Glutamatergic neuron (in vitro differentiated cells): Measurements from ENCODE around the gene LILRA6. TPM values are rescaled to one million over a fixed set of nuclear protein-coding genes. Genes with fewer than 3 reads are reported as not detected.
"Not testable (repeated sequence)": the region's sequence is repeated elsewhere in the genome, so short reads cannot be mapped to it uniquely, and the experiment has no call there.

Experiments
- DNase-seq: peaks from one replicate; pipeline ENCODE4 v3.0.0; 2022
- H3K27ac Mint-ChIP-seq: one replicate; pipeline ENCODE4 v1.8.0; 2020; ENCODE audit warnings: mild to moderate bottlenecking, mixed read lengths, inconsistent platforms; ENCODE audit not compliant: unreplicated experiment
- H3K27me3 Mint-ChIP-seq: one replicate; pipeline ENCODE4 v1.8.0; 2020; ENCODE audit warnings: mild to moderate bottlenecking, moderate library complexity, mixed read lengths, inconsistent platforms; ENCODE audit not compliant: unreplicated experiment
- H3K36me3 Mint-ChIP-seq: one replicate; pipeline ENCODE4 v1.8.0; 2020; ENCODE audit warnings: mild to moderate bottlenecking, mixed read lengths, inconsistent platforms; ENCODE audit not compliant: unreplicated experiment
- H3K4me1 Mint-ChIP-seq: one replicate; pipeline ENCODE4 v1.8.0; 2020; ENCODE audit warnings: mild to moderate bottlenecking, low read depth, mixed read lengths, inconsistent platforms; ENCODE audit not compliant: unreplicated experiment
- H3K4me3 Mint-ChIP-seq: one replicate; pipeline ENCODE4 v1.8.0; 2020; ENCODE audit warnings: mild to moderate bottlenecking, mixed read lengths, inconsistent platforms; ENCODE audit not compliant: unreplicated experiment
- H3K9me3 Mint-ChIP-seq: one replicate; pipeline ENCODE4 v1.8.0; 2020; ENCODE audit warnings: mild to moderate bottlenecking, moderate library complexity, mixed read lengths, inconsistent platforms; ENCODE audit not compliant: unreplicated experiment
- total RNA-seq: library from RNA; stranded (reverse); fragmentation: NEBNext Ultra II Directional; extraction: Animal tissue kit (Norgen Biotek cat#: 25700); gene quantifications from one replicate; pipeline ENCODE4 v1.2.1, GENCODE V29; 2021; ENCODE audit not compliant: unreplicated experiment
- TF ChIP-seq, protein P1 (sequence below): fragments of 200-600 bp; sonication (generic); IDR thresholded peaks from one replicate; pipeline ENCODE4 v1.5.0; 2021; ENCODE audit not compliant: partially characterized antibody, unreplicated experiment

The LILRA6 gene
- total RNA-seq, 1 donor from 2014 or later, result not detected

DNA sequence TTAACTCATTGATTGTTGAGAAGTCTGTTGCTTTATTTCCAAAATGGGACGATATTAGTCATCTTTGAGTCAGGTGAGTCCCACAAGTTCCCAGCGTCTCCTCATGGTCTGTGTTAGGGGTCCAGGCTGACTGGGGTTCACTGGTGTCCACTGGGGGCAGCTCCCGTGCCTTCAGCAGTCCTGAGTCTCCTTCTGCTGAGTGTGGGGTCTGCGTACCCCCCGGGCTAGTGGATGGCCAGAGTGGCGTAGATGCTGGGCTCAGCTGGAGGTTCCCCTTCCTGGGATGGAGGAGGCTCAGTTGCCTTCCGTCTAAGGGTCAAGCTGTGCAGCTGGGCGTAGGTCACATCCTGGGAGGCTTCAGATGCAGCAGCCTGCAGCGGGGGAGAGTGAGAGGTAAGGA lies 25.7 kb downstream of the LILRA6 start:
- Mint-ChIP-seq H3K27ac (peak overlapping the region; percentile 90), H3K4me1 (peaks cover 25% of the 10 kb centered on the region), H3K27me3 (peaks cover 10% of the 10 kb centered on the region), H3K36me3 (no peaks in the 10 kb centered on the region), H3K9me3 (peaks cover 12% of the 10 kb centered on the region), H3K4me3 (no peak overlapping the region)
- DNase-seq, result no peak
- TF ChIP-seq, protein P1, sequence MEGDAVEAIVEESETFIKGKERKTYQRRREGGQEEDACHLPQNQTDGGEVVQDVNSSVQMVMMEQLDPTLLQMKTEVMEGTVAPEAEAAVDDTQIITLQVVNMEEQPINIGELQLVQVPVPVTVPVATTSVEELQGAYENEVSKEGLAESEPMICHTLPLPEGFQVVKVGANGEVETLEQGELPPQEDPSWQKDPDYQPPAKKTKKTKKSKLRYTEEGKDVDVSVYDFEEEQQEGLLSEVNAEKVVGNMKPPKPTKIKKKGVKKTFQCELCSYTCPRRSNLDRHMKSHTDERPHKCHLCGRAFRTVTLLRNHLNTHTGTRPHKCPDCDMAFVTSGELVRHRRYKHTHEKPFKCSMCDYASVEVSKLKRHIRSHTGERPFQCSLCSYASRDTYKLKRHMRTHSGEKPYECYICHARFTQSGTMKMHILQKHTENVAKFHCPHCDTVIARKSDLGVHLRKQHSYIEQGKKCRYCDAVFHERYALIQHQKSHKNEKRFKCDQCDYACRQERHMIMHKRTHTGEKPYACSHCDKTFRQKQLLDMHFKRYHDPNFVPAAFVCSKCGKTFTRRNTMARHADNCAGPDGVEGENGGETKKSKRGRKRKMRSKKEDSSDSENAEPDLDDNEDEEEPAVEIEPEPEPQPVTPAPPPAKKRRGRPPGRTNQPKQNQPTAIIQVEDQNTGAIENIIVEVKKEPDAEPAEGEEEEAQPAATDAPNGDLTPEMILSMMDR, result no peak

DNA sequence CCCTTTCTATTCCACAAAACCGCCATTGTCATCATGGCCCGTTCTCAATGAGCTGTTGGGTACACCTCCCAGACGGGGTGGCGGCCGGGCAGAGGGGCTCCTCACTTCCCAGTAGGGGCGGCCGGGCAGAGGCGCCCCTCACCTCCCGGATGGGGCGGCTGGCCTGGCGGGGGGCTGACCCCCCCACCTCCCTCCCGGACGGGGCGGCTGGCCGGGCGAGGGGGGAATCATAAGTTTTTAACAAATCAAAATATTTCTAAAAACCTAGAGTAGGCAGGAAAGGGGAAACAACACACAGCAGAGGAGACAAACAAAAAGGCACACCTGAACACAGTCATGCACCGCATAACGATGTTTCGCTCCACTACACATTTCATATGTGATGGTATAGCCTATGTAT lies 27.9 kb downstream of the LILRA6 start:
- not testable (repeated sequence) for DNase-seq, H3K4me3 Mint-ChIP-seq, H3K27ac Mint-ChIP-seq, H3K36me3 Mint-ChIP-seq
- Mint-ChIP-seq H3K9me3 (peaks cover 16% of the 10 kb centered on the region), H3K27me3 (peaks cover 11% of the 10 kb centered on the region), H3K4me1 (peaks cover 33% of the 10 kb centered on the region)

DNA sequence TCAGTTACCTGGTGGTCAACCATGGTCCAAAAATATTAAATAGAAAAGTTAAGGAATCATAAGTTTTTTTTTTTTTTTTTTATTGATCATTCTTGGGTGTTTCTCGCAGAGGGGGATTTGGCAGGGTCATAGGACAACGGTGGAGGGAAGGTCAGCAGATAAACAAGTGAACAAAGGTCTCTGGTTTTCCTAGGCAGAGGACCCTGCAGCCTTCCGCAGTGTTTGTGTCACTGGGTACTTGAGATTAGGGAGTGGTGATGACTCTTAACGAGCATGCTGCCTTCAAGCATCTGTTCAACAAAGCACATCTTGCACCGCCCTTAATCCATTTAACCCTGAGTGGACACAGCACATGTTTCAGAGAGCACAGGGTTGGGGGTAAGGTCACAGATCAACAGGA lies 28.4 kb downstream of the LILRA6 start:
- peak overlapping the region; percentile 50 for H3K4me3 Mint-ChIP-seq
- not testable (repeated sequence) for H3K36me3 Mint-ChIP-seq, DNase-seq
- peaks cover 11% of the 10 kb centered on the region for H3K27me3 Mint-ChIP-seq
- peaks cover 16% of the 10 kb centered on the region for H3K9me3 Mint-ChIP-seq
- H3K27ac Mint-ChIP-seq, result peak overlapping the region; percentile 96
- H3K4me1 Mint-ChIP-seq, result peaks cover 33% of the 10 kb centered on the region

DNA sequence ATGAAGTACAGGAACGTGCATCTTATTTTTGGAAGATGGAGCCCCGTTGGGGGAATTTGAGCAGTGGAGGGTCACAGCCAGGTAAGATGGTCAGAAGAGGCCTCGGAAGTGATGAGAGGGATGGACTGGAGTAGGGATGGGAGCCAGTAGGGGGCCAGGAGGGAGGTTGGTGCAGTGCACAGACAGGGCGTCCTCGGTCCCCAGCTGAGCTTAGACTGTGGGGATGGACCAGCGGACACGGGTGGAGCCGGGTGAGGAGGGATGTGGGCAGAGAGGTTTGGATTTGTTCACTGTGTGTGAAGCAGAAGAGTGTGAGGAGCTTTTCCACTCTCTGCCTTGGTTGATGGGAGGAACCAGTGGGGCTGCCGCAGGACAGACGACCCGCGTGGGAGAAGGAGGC lies 31.4 kb downstream of the LILRA6 start:
- no peak for DNase-seq
- Mint-ChIP-seq H3K27me3 (peaks cover 4% of the 10 kb centered on the region), H3K27ac (peak overlapping the region; percentile 93), H3K36me3 (peaks cover 14% of the 10 kb centered on the region), H3K4me3 (peak overlapping the region; percentile 40), H3K4me1 (peaks cover 22% of the 10 kb centered on the region), H3K9me3 (peaks cover 11% of the 10 kb centered on the region)
- TF ChIP-seq, protein P1, result no peak

DNA sequence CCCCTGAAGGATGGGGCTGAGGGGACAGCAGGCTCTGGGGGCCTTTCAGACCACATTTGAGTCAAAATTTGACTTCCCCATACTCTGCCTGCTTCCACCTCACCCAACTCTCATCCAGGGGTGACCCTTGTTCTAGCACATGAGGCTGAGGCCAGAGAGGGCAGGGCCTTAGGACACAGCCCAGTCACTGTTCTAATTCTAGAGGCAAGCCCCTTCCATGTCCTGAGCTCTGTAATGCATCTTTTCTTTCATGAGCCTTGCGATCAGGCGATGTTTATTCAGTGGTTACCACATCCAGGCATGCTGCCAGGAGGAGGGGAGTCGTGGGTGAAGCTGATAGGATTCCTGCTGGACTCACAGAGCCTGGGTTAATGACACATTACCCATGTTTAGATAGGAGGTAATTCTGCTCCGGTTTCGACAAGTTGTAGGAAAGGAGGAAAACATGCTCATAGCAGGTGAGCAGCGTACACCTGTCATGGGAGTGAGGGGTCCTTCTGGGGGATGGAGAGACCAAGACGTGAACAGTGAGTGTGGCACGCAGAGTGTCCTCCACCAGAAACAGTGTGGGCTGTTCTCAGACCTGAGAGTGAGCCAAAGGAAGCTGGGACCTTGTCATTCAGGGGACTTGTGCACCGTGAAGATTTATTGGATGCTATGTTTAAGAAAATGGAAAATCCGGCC lies 32.6 kb downstream of the LILRA6 start:
- H3K4me1 Mint-ChIP-seq, result peaks cover 22% of the 10 kb centered on the region
- DNase-seq, result no peak
- peaks cover 11% of the 10 kb centered on the region for H3K9me3 Mint-ChIP-seq
- peak overlapping the region; percentile 35 for H3K4me3 Mint-ChIP-seq
- TF ChIP-seq, protein P1, result no peak
- H3K27me3 Mint-ChIP-seq, result peaks cover 6% of the 10 kb centered on the region
- H3K36me3 Mint-ChIP-seq, result peaks cover 14% of the 10 kb centered on the region
- peak overlapping the region; percentile 84 for H3K27ac Mint-ChIP-seq

DNA sequence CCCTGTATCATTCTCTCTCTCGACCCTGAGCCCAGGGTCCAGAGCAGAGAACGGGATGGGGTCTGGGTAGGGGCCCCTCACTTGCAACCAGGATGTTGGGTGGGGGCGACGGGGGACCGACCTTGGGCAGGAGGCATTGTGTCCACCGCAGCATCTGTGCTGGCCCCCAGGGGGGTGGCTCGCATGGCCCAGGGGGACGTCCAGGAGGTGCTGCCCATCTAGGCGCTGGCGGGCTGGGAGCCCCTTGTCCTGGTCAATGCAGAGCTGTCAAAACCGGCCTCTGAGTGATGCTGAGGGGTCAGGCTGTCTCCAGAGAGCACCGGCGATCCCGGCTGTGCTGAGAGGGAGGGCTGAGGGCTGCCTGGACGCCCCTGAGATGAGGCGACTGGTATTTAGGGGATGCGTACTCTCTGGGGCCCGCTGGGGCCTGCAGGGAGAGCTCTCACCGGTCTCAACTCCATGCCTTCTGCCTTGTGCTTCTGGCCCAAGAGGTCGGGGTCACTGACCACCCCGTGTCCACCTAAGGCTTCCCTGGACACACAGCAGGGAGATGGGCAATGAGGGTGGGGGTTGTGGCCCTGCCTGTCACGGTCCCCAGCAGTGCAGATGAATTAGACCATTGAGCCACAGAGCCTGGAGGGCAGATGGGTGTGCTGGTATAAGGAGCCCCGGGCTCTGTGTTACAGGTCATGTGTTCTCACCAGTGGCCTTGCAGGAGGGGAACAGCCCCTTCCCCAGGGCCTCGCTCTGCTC lies 33.4 kb downstream of the LILRA6 start:
- peak overlapping the region; percentile 55 for H3K27ac Mint-ChIP-seq
- TF ChIP-seq, protein P1, result no peak
- peaks cover 22% of the 10 kb centered on the region for H3K4me1 Mint-ChIP-seq
- H3K36me3 Mint-ChIP-seq, result peaks cover 14% of the 10 kb centered on the region
- H3K27me3 Mint-ChIP-seq, result peaks cover 6% of the 10 kb centered on the region
- H3K9me3 Mint-ChIP-seq, result peaks cover 11% of the 10 kb centered on the region
- H3K4me3 Mint-ChIP-seq, result no peak overlapping the region
- DNase-seq, result no peak
